PC-3 (cell line): ENCODE data around the gene MADCAM1. TPM values are rescaled to one million over a fixed set of nuclear protein-coding genes. Genes with fewer than 3 reads are reported as not detected.

Source experiments
- ATAC-seq: fragments of 200-7000 bp; cut with Tn5 transposase; 2 replicates; pipeline ENCODE4 v1.9.1; 2020; ENCODE audit warnings: mild to moderate bottlenecking, moderate library complexity
- BruUV-seq: library from RNA; stranded (reverse); fragments of 400-500 nt; replicated peaks from 2 replicates; lab custom pipeline; 2021; lab: Mats Ljungman, UMichigan
- CTCF ChIA-PET: fragments of 300-600 bp; sonication (Branson Sonifier 250); formaldehyde crosslinking; loops from one replicate; lab custom pipeline; 2022; ENCODE audit warnings: antibody characterized with exemption; lab: Charles Lee
- POLR2A ChIA-PET: fragments of 300-600 bp; sonication (Branson Sonifier 250); formaldehyde crosslinking; loops from one replicate; lab custom pipeline; 2022; ENCODE audit warnings: antibody characterized with exemption; ENCODE audit not compliant: unreplicated experiment; lab: Charles Lee
- DNase-seq: peaks from one replicate; pipeline ENCODE4 v3.0.0-alpha.2; 2015
- H2AFZ ChIP-seq: fragments of 300-600 bp; sonication (generic); 2 replicates; pipeline ENCODE4 v1.6.0; 2016; ENCODE audit warnings: antibody characterized with exemption, low read length
- H3F3A ChIP-seq: fragments of 300-600 bp; sonication (generic); one replicate; pipeline ENCODE4 v1.6.0; 2017; ENCODE audit warnings: antibody characterized with exemption, low read length, control low read depth, mild to moderate bottlenecking; ENCODE audit not compliant: unreplicated experiment
- H3K27ac ChIP-seq: fragments of 300-600 bp; sonication (generic); 2 replicates; pipeline ENCODE4 v1.5.1; 2016; ENCODE audit warnings: mild to moderate bottlenecking, low read length
- H3K27me3 ChIP-seq: fragments of 300-600 bp; sonication (generic); 2 replicates; pipeline ENCODE4 v1.6.1; 2016; ENCODE audit warnings: low read length, mixed read lengths
- H3K36me3 ChIP-seq: fragments of 300-600 bp; sonication (generic); 2 replicates; pipeline ENCODE4 v1.6.1; 2016; ENCODE audit warnings: low read depth, mixed run types, low read length, mixed read lengths
- H3K4me1 ChIP-seq: fragments of 300-600 bp; sonication (generic); 2 replicates; pipeline ENCODE4 v1.5.1; 2016; ENCODE audit warnings: low read length; ENCODE audit not compliant: insufficient read depth
- H3K4me2 ChIP-seq: fragments of 300-600 bp; sonication (generic); 2 replicates; pipeline ENCODE4 v1.6.0; 2016; ENCODE audit warnings: low read length
- H3K4me3 ChIP-seq: fragments of 300-600 bp; sonication (generic); 2 replicates; pipeline ENCODE4 v1.5.1; 2016; ENCODE audit warnings: mild to moderate bottlenecking, low read length, mixed read lengths
- H3K79me2 ChIP-seq: fragments of 300-600 bp; sonication (generic); 2 replicates; pipeline ENCODE4 v1.6.1; 2017; ENCODE audit warnings: low read length, mixed read lengths
- H3K9ac ChIP-seq: fragments of 300-600 bp; sonication (generic); 2 replicates; pipeline ENCODE4 v1.6.0; 2016; ENCODE audit warnings: mild to moderate bottlenecking, low read length
- H3K9me2 ChIP-seq: fragments of 300-600 bp; sonication (generic); replicated peaks from 2 replicates; pipeline ENCODE4 v1.6.1; 2016; ENCODE audit warnings: mixed run types, low read length, mixed read lengths
- H3K9me3 ChIP-seq: fragments of 300-600 bp; sonication (generic); 2 replicates; pipeline ENCODE4 v1.6.1; 2016; ENCODE audit warnings: low read length, mixed read lengths
- H4K20me1 ChIP-seq: fragments of 300-600 bp; sonication (generic); 2 replicates; pipeline ENCODE4 v1.6.1; 2016; ENCODE audit warnings: low read length, mixed read lengths
- EZH2 ChIP-seq: fragments of 300-600 bp; sonication (generic); IDR thresholded peaks from one replicate; pipeline ENCODE4 v1.6.1; 2017; ENCODE audit warnings: antibody characterized with exemption, mild to moderate bottlenecking, low read length; ENCODE audit not compliant: unreplicated experiment
- EZH2phosphoT487 ChIP-seq: fragments of 300-600 bp; sonication (generic); IDR thresholded peaks from 2 replicates; pipeline ENCODE4 v1.6.1; 2018; ENCODE audit warnings: mild to moderate bottlenecking, antibody characterized with exemption, low read length, borderline replicate concordance
- intact Hi-C: fragments of 100-400 bp; cut with micrococcal nuclease; formaldehyde crosslinking; loops from 2 replicates; pipeline ENCODE4 v1.9.0; 2023
- total RNA-seq: library from RNA; depleted of rRNA; stranded (reverse); fragments of >200 nt; gene quantifications from 2 replicates; pipeline ENCODE4 v1.2.3, GENCODE V29; 2014
- TF ChIP-seq, protein P1 (sequence below): fragments of 300-600 bp; sonication (generic); conservative IDR thresholded peaks from 2 replicates; pipeline ENCODE4 v1.5.1; 2017; ENCODE audit warnings: antibody characterized with exemption, low read depth, mild to moderate bottlenecking, low read length

The MADCAM1 gene
- total RNA-seq, 1 experiment from 2014 or later, result 0.11 TPM

DNA sequence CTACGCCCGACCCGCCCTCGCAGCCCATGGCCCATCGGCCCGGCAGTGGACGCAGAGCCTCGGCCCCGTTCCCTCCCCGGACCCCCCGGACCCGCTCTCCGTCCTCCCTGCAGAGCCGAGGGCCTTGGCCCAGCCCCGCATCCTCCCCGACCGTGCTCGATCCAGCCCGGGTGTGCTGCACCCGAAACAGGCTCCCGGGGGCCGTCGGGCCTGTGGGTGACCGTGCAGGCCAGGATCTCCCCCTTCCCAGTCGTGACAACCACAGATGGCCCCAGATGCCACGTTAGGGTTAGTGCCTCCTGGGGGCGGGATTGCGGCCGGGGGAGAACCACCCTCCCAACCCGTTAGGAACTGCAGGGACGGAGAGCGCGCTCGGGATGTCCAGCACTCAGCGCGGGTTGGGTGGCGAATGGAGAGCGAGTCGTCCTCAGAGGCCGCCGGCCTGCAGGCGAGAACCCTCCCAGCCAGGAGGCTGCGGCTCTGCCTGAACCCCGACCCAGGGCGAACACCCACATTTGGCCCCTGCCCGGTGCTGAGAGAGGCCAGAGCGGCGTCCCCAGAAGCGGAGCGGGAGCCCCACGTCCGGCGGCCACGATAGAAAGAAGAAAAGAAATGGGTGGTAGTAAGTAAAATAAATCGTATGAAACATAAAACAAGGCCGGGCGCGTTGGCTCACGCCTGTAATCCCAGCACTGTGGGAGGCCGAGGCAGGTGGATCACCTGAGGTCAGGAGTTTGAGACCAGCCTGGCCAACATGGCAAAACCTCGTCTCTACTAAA lies 6.7 kb upstream of the MADCAM1 start:
- Histone ChIP-seq H4K20me1 (no peaks in the 10 kb centered on the region), H3K79me2 (no peaks in the 10 kb centered on the region), H3K36me3 (no peaks in the 10 kb centered on the region), H3K9me2 (no peaks in the 10 kb centered on the region), H2AFZ (peak overlapping the region; percentile 68), H3F3A (no peaks in the 10 kb centered on the region), H3K27ac (no peak overlapping the region), H3K9ac (peak overlapping the region; percentile 96), H3K4me1 (no peaks in the 10 kb centered on the region), H3K4me3 (peak overlapping the region; percentile 84), H3K9me3 (no peaks in the 10 kb centered on the region), H3K4me2 (peak overlapping the region; percentile 97), H3K27me3 (no peaks in the 10 kb centered on the region)
- peak; percentile 38 for ATAC-seq
- no TSS peak for BruUV-seq
- TF ChIP-seq, protein P1, sequence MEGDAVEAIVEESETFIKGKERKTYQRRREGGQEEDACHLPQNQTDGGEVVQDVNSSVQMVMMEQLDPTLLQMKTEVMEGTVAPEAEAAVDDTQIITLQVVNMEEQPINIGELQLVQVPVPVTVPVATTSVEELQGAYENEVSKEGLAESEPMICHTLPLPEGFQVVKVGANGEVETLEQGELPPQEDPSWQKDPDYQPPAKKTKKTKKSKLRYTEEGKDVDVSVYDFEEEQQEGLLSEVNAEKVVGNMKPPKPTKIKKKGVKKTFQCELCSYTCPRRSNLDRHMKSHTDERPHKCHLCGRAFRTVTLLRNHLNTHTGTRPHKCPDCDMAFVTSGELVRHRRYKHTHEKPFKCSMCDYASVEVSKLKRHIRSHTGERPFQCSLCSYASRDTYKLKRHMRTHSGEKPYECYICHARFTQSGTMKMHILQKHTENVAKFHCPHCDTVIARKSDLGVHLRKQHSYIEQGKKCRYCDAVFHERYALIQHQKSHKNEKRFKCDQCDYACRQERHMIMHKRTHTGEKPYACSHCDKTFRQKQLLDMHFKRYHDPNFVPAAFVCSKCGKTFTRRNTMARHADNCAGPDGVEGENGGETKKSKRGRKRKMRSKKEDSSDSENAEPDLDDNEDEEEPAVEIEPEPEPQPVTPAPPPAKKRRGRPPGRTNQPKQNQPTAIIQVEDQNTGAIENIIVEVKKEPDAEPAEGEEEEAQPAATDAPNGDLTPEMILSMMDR, result no peak
- TF ChIP-seq EZH2phosphoT487 (no peak), EZH2 (no peak)
- POLR2A ChIA-PET, result no interaction called here
- intact Hi-C loops, result no loop called here
- DNase-seq, result peak; percentile 13
- CTCF ChIA-PET, result interaction anchor here (0.9 kb wide), 1 partner anchor 17 kb away, joined by 5 read pairs; no protein-coding TSS in a partner anchor

DNA sequence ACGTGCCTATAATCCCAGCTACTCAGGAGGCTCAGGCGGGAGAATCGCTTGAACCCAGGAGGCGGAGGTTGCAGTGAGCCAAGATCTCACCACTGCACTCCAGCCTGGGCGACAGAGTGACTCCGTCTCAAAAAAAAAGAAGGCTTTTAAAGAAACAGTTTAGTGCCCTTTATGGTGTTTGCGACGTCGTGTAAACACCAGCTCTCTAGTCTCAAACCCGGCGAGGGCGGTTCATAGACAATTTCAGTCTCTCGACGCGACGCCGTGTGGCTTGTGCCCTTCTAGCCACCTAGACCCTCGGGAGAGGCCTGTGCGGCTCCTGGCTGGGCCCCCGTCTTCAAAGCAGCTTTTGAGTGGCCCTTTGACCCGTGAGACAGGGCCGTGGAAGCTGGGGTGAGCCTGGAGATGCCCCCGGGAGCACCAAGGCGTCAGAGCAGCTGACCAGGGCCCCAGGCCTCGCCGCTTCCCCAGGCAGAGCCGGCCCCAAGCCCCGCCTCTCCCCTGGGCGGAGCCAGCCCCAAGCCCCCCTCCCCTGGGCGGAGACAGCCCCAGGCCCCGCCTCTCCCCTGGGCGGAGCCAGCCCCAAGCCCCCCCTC lies 5.0 kb upstream of the MADCAM1 start:
- POLR2A ChIA-PET, result no interaction called here
- ATAC-seq, result no peak
- H2AFZ ChIP-seq, result no peak overlapping the region

More for the DNA sequence above, 5.0 kb upstream of the MADCAM1 start:
- no peaks in the 10 kb centered on the region for H3K9me3 ChIP-seq
- intact Hi-C loops, result no loop called here
- no peaks in the 10 kb centered on the region for H3K79me2 ChIP-seq
- H3K27me3 ChIP-seq, result no peaks in the 10 kb centered on the region
- H3K4me3 ChIP-seq, result no peak overlapping the region
- DNase-seq, result peak; percentile 28
- H3K9ac ChIP-seq, result no peak overlapping the region
- CTCF ChIA-PET, result no interaction called here
- no peaks in the 10 kb centered on the region for H3F3A ChIP-seq
- H3K36me3 ChIP-seq, result no peaks in the 10 kb centered on the region
- H3K9me2 ChIP-seq, result no peaks in the 10 kb centered on the region
- no peak overlapping the region for H3K27ac ChIP-seq
- H3K4me2 ChIP-seq, result no peak overlapping the region
- H4K20me1 ChIP-seq, result no peaks in the 10 kb centered on the region
- TF ChIP-seq EZH2phosphoT487, result no peak
- TF ChIP-seq, protein P1, result no peak
- no peak for TF ChIP-seq EZH2
- no TSS peak for BruUV-seq
- no peaks in the 10 kb centered on the region for H3K4me1 ChIP-seq
